Spleen (tissue), 11 donors: Measurements from ENCODE around the gene DOCK4. TPM values are rescaled to one million over a fixed set of nuclear protein-coding genes. Genes with fewer than 3 reads are reported as not detected.

Source experiments
- DNase-seq: peaks from one replicate; pipeline ENCODE4 v3.0.0-alpha.2; 2020
- H3K27ac ChIP-seq, 8 donors: fragments of 200-600 bp; sonication (generic) in 7 of 8; 1 replicate in 4 of 8; 2 replicates in 4 of 8; pipeline versions ENCODE4 v1.5.0 to v1.8.0; 2016 to 2021; ENCODE audit warnings: inconsistent platforms in 4 of 8, mild to moderate bottlenecking in 4 of 8, moderate library complexity in 1 of 8
- H3K27me3 ChIP-seq, 7 donors: fragments of 200-600 bp; sonication (generic) in 6 of 7; replicated peaks in 1 of 7; 1 replicate in 4 of 7; 2 replicates in 3 of 7; pipeline versions ENCODE4 v1.5.0 to v1.8.0; 2016 to 2021; ENCODE audit warnings: inconsistent platforms in 3 of 7, mild to moderate bottlenecking in 1 of 7
- H3K36me3 ChIP-seq, 6 donors: fragments of 200-600 bp; sonication (generic) in 5 of 6; 1 replicate in 4 of 6; 2 replicates in 2 of 6; pipeline versions ENCODE4 v1.5.0 to v1.8.0; 2016 to 2021; ENCODE audit warnings: inconsistent platforms in 2 of 6
- H3K4me1 ChIP-seq, 6 donors: fragments of 200-600 bp; sonication (generic) in 5 of 6; 1 replicate in 3 of 6; 2 replicates in 3 of 6; pipeline versions ENCODE4 v1.5.0 to v1.8.0; 2016 to 2021; ENCODE audit warnings: inconsistent platforms in 3 of 6
- H3K4me3 ChIP-seq, 8 donors: fragments of 200-600 bp; sonication (generic) in 7 of 8; 1 replicate in 4 of 8; 2 replicates in 4 of 8; pipeline versions ENCODE4 v1.5.0 to v1.8.0; 2016 to 2021; ENCODE audit warnings: inconsistent platforms in 4 of 8, mild to moderate bottlenecking in 4 of 8, moderate library complexity in 2 of 8
- H3K9me3 ChIP-seq, 8 donors: fragments of 200-600 bp; sonication (generic) in 7 of 8; 1 replicate in 4 of 8; 2 replicates in 4 of 8; pipeline versions ENCODE4 v1.5.0 to v1.8.0; 2016 to 2021; ENCODE audit warnings: inconsistent platforms in 4 of 8
- POLR2A ChIP-seq, 3 donors: fragments of 450-650 bp; IDR thresholded peaks; one replicate each; pipeline ENCODE4 v1.5.1; 2017; ENCODE audit warnings: antibody characterized with exemption in 3 of 3, mild to moderate bottlenecking in 1 of 3
- POLR2AphosphoS5 ChIP-seq, 3 donors: sonication (generic); formaldehyde crosslinking; IDR thresholded peaks; one replicate each; pipeline ENCODE4 v1.5.1; 2017; ENCODE audit warnings: antibody characterized with exemption in 3 of 3
- WGBS, 5 donors: extraction: QIAGEN DNeasy Blood & Tissue Kit in 3 of 5; methylation state at CpG; one replicate each; pipeline versions ENCODE4 v1.1.5 to v1.1.7; 2013 to 2018; 5-methylcytosine and 5-hydroxymethylcytosine counted together
- intact Hi-C: fragments of 100-400 bp; cut with DNase I; formaldehyde crosslinking; loops from one replicate; pipeline ENCODE4 v1.15.0; 2023; ENCODE audit warnings: low total_unique reads
- polyA plus RNA-seq, 3 donors: library from polyadenylated mRNA; stranded (reverse); fragments of 200-250 nt; gene quantifications; one replicate each; pipeline ENCODE4 v1.2.1, GENCODE V29; 2013
- total RNA-seq, 7 donors: library from RNA; depleted of rRNA in 3 of 7; stranded (reverse); fragments of >200 nt in 3 of 7; fragmentation: NEBNext Ultra II Directional in 4 of 7; extraction: Animal tissue kit (Norgen Biotek cat#: 25700) in 4 of 7; gene quantifications; one replicate each; pipeline versions ENCODE4 v1.1.0 to v1.2.1, GENCODE V29; 2016 to 2021
- TF ChIP-seq, protein P1 (sequence below), 11 experiments: fragments of 200-600 bp in 7 of 11; fragments of 450-650 bp in 4 of 11; sonication (generic) in 4 of 11; IDR thresholded peaks in 8 of 11; conservative IDR thresholded peaks in 3 of 11; 1 replicate in 7 of 11; 2 replicates in 4 of 11; pipeline versions ENCODE4 v1.4.0 to v1.8.0; 2016 to 2021; ENCODE audit warnings: antibody characterized with exemption in 11 of 11, inconsistent platforms in 4 of 11, mild to moderate bottlenecking in 1 of 11
- donor health status: healthy with polysubstance abuse.
- donor health status: DM: no; HTN: no; CAD: no; lungs with moderate emphysema.
- donor health status: DM: no; HTN: no; CAD: no.
- donor health status: Bipolar disorder and iron deficiency.
- donor health status: healthy.
- donor health status: DM: no; HTN: no; CAD: no.
- donor health status: DM: yes; HTN: yes; CAD: no.

Gene DOCK4
- total and polyA plus RNA-seq, 10 donors: 1.4 to 26.9 (median 14.2) TPM

DNA sequence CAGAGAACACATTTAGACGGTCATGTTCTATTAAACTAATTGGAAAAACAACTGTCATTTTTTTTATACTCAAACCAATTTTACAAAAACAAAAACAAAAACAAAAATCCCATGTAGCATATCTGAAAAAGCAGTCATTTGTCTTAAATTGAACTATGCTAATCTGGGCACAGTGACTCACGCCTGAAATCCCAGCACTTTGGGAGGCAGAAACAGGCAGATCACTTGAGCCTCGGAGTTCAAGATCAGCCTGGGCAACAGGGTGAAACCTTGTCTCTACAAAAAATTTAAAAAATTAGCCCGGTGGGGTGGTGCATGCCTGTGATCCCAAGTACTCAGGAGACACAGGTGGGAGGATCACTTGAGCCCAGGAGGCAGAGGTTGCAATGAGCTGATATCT is 253.4 kb downstream of the DOCK4 start:
- intact Hi-C loops: no loop called here
- Histone ChIP-seq H3K27me3 (no peaks in the 10 kb centered on the region), H3K4me1 (no peaks in the 10 kb centered on the region), H3K4me3 (no peak overlapping the region), H3K36me3 (no peaks in the 10 kb centered on the region), H3K9me3 (no peaks in the 10 kb centered on the region), H3K27ac (no peak overlapping the region)
- DNase-seq: no peak
- WGBS, 5 donors: 83 to 95% (median 87%) methylated on average over 4 of the region's 4 CpGs
- TF ChIP-seq, protein P1, sequence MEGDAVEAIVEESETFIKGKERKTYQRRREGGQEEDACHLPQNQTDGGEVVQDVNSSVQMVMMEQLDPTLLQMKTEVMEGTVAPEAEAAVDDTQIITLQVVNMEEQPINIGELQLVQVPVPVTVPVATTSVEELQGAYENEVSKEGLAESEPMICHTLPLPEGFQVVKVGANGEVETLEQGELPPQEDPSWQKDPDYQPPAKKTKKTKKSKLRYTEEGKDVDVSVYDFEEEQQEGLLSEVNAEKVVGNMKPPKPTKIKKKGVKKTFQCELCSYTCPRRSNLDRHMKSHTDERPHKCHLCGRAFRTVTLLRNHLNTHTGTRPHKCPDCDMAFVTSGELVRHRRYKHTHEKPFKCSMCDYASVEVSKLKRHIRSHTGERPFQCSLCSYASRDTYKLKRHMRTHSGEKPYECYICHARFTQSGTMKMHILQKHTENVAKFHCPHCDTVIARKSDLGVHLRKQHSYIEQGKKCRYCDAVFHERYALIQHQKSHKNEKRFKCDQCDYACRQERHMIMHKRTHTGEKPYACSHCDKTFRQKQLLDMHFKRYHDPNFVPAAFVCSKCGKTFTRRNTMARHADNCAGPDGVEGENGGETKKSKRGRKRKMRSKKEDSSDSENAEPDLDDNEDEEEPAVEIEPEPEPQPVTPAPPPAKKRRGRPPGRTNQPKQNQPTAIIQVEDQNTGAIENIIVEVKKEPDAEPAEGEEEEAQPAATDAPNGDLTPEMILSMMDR (IDR thresholded peaks at IDR 0.05 in 8 of 11, conservative IDR thresholded peaks at IDR 0.05 in 3 of 11): no peak
- TF ChIP-seq POLR2AphosphoS5 (IDR thresholded peaks at IDR 0.05): no peak
- TF ChIP-seq POLR2A (IDR thresholded peaks at IDR 0.05): no peak

DNA sequence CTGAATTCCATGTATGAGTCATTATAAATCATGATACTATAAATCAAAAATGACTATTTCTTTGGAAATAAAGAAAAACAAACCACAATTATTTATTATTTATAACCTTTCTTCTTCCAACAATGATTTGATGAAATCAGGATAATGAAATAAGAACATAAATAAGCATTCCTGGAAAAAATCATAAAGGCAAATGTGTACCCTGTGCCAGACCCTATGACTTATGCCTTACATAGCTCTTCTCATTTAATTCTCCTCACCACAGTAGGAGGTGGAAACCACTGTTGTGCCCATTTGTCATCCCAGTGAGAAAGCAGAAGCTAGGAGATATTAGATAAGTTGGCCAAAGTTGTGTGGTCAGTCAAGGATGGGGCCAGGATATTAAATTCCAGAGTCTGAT is 255.1 kb downstream of the DOCK4 start:
- intact Hi-C loops: no loop called here
- Histone ChIP-seq H3K36me3 (no peaks in the 10 kb centered on the region), H3K4me3 (no peak overlapping the region), H3K9me3 (no peaks in the 10 kb centered on the region), H3K27me3 (no peaks in the 10 kb centered on the region), H3K27ac (no peak overlapping the region), H3K4me1 (no peaks in the 10 kb centered on the region)
- DNase-seq: no peak
- TF ChIP-seq POLR2AphosphoS5 (IDR thresholded peaks at IDR 0.05) (no peak), POLR2A (IDR thresholded peaks at IDR 0.05) (no peak)
- TF ChIP-seq, protein P1 (IDR thresholded peaks at IDR 0.05 in 8 of 11, conservative IDR thresholded peaks at IDR 0.05 in 3 of 11): no peak

DNA sequence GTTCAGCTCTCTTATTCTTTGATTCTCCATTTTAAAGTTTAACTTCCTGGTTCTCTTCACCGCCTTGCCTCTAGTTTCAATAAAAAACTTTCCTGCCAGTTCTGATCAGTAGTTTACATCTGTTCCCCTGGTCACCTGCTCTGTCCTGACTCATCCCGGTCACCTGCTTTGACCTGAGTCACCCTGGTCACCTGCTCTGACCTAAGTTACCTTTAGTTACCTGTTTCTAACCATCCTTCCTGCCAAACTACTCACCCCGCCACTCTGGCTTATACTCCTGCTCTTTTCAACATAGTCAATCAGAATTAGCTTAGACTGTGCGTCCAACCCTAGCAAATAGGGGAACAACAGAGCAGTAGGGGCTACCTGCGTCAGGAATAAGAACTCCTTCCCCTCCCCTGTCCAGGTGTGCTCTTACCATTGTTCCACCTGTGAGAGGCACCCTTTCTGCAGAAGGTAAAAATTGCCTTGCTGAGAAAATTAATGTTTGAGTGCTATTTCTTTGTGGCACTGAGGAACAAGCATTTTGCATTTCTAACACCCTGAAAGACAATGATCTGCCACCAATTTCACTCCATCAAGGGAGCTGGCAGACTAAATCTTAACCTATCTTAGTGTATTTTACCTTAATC is 263.6 kb downstream of the DOCK4 start:
- peaks cover 6 to 36% (median 32%) of the 10 kb centered on the region in 8 donors for H3K9me3 ChIP-seq
- H3K27me3 ChIP-seq: no peaks in the 10 kb centered on the region
- H3K27ac ChIP-seq: no peak overlapping the region
- TF ChIP-seq POLR2AphosphoS5 (IDR thresholded peaks at IDR 0.05) (no peak), POLR2A (IDR thresholded peaks at IDR 0.05) (no peak)
- TF ChIP-seq, protein P1 (IDR thresholded peaks at IDR 0.05 in 8 of 11, conservative IDR thresholded peaks at IDR 0.05 in 3 of 11): no peak
- no peaks in the 10 kb centered on the region for H3K4me1 ChIP-seq
- WGBS, 5 donors: 83 to 95% (median 94%) methylated on average over 5 of the region's 5 CpGs
- H3K4me3 ChIP-seq: no peak overlapping the region
- intact Hi-C loops: loop anchor here (10.0 kb wide), 1 partner anchor 1052 kb away; no protein-coding TSS in a partner anchor
- peaks cover 0 to 13% (median 0%) of the 10 kb centered on the region in 6 donors for H3K36me3 ChIP-seq
- no peak for DNase-seq

DNA sequence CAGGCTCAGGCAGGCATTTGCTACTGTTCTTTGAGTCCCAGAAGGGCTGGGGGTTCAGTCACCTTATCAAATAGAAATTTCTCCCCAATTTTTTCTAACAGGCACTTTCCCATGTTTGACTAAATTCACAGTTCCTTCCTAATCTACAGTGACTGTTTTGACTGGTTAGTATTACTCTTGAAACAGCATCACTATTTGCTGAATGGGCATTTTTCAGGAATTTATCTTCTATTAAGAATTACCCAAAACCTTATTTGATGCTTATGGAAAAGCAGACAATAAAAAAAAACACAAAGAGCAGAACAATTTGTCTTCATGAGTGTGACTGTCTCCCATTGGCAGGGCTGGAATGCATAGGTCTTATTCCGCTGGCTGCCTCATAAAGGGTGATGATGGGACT is 269.0 kb downstream of the DOCK4 start:
- peaks cover 0 to 4% (median 0%) of the 10 kb centered on the region in 6 donors for H3K36me3 ChIP-seq
- intact Hi-C loops: no loop called here
- H3K4me1 ChIP-seq: no peaks in the 10 kb centered on the region
- H3K27me3 ChIP-seq: no peaks in the 10 kb centered on the region
- no peak overlapping the region for H3K4me3 ChIP-seq
- TF ChIP-seq, protein P1 (IDR thresholded peaks at IDR 0.05 in 8 of 11, conservative IDR thresholded peaks at IDR 0.05 in 3 of 11): no peak
- no peak for TF ChIP-seq POLR2A (IDR thresholded peaks at IDR 0.05)
- no peak for TF ChIP-seq POLR2AphosphoS5 (IDR thresholded peaks at IDR 0.05)
- no peak overlapping the region for H3K27ac ChIP-seq
- peaks cover 0 to 13% (median 10%) of the 10 kb centered on the region in 8 donors for H3K9me3 ChIP-seq
- DNase-seq: no peak
- 89 to 96% (median 94%) methylated on average over 1 of the region's 1 CpG for WGBS, 5 donors
